NCI-H2029 (cell line): ENCODE data around the gene FDXACB1.
"Not testable (repeated sequence)": the region's sequence is repeated elsewhere in the genome, so short reads cannot be mapped to it uniquely, and the experiment has no call there.

ENCODE experiments used
- DNase-seq: peaks from one replicate; lab custom pipeline; 2025; lab: John Stamatoyannopoulos, UW

The FDXACB1 gene

DNA sequence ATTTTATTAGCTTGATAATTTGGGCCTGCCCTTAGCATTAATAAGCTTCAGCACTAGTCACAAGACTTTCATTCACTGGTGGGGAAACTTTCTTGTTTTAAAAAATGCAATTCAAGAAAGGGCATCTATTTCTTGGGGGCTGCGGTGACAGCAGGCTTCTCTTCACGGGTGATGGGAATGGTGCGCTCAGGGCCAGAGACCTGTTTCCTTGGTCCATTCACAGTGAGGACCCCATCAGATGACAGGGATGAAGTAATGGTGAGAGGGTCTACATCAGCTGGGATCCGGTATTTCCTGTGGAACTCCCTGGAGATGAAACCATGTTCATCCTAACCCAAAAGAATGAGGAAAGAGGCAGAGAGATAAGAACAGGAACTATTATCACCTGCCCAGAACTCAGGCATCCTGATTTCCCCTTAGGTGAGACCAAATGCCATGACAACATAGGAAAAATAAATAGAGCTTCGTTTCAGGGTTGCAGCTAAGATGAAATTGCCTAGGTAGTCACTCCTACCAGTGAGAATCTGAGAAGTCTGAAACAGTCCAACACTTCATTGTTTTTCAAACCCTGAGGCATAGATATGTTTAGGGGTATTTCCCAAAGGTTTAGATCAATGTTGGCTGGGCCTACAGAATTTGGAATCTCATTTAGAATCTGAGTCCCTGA is 29.8 kb upstream of the FDXACB1 start:
- no peak for DNase-seq

DNA sequence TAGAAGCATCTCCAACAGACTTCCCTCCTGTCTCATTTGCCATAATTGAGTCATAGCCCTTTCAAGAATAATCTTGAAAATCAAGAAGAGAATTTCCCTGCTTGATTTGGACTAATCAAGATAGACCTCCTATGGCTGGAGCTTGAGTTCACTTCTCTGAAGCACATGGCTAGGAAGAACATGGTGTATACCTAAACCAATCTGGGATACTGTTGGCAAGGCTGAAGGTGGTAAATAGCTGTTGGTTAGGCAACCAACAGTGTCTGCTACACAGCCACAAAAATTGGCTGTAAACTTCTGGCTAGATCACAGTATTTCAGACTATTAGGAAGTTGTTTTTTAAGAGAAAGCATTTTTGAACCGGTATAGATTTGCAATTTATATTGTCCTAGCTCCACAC is 27.7 kb upstream of the FDXACB1 start:
- no peak for DNase-seq

DNA sequence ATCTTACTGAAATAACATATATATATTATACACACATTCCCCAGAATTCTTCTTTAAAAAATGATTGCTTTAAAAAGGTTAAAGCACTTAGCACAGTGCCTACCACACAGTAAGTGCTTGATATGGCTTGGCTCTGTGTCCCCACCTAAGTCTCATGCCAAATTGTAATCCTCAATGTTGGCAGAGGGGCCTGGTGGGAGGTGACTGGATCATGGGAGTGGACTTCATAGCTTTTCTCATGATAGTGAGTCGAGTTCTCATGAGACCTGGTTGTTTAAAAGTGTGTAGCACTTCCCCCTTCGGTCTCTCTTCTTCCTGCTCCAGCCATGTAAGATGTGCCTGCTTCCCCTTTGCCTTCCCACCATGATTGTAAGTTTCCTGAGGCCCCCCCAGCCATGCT is 26.4 kb upstream of the FDXACB1 start:
- DNase-seq, result no peak

DNA sequence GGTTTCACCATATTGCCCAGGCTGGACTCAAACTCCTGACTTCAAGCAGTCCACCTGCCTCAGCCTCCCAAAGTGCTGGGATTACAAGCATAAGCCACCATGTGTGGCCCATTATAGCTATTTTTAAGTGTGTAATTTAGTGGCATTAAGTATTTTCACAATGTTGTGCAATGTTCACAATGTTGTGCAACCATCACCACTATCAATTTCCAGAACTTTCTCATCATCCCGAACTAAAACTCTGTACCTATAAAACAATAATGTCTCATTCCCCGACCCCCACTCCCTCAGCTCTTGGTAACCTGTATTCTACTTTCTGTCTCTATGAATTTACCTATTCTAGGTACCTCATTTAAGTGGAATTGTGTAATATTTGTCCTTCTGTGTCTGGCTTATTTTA is 7.9 kb upstream of the FDXACB1 start:
- DNase-seq, result no peak

DNA sequence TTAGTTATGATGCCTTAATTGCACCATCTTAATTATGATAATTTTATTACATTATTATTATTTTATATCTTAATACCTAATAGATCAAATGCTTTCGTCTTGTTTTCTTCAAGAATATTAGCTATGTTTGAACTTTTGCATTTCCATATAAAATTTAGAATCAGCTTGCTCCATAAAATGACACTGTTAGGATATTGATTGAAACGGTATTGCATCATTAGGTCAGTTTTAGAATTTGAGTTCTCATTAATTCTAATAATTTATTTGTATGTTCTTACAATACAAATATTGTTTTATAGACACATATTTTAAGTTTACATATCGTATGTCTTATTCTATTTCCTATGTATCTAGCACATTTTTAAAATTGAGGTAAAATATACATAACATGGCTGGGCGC is 7.1 kb upstream of the FDXACB1 start:
- no peak for DNase-seq

DNA sequence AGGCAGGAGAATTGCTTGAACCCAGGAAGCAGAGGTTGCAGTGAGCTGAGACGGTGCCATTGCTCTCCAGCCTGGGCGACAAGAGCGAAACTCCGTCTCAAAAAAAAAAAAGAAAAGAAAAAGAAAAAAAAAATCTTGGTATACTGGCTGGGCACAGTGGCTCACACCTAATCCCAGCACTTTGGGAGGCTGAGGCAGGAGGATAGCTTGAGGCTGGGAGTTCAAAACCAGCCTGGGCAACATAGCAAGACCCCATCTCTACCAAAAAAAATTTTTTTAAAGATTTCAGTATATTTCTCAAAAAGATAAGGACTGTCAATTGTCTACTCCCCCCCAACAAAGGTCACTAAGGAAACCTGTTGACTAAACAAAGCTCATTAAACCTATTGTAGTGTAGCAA is 6.1 kb upstream of the FDXACB1 start:
- not testable (repeated sequence) for DNase-seq

DNA sequence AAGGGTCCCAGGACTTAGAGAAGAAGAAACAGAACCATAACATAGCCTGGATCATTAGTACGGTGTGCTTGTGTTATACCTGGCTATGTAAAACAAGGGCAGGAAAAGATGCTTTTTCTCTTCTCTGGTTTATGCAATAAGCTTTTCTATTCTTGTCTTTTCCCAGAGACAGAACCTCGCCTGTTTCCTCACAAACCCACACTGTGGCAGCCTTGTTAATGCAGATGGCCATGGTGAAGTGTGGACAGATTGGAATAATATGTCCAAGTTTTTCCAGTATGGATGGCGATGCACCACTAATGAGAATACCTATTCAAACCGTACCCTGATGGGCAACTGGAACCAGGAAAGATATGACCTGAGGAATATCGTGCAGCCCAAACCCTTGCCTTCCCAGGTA is 3.2 kb upstream of the FDXACB1 start:
- DNase-seq, result no peak

DNA sequence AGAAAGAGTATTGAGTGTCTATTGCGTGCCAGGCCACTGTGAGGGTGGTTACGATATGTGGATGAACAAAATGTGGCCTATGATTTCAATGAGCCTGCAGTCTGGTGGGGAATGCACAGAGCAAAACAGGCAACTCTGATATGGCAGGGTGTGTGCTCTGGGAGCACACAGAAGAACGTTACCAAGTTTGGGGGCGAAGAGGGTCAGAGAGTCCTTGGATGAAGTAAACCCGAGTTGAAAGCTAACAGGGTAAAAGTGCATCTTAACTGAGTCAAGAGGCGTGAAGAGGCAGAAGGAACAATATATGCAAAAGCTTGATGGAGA is 634 bp upstream of the FDXACB1 start:
- no peak for DNase-seq

DNA sequence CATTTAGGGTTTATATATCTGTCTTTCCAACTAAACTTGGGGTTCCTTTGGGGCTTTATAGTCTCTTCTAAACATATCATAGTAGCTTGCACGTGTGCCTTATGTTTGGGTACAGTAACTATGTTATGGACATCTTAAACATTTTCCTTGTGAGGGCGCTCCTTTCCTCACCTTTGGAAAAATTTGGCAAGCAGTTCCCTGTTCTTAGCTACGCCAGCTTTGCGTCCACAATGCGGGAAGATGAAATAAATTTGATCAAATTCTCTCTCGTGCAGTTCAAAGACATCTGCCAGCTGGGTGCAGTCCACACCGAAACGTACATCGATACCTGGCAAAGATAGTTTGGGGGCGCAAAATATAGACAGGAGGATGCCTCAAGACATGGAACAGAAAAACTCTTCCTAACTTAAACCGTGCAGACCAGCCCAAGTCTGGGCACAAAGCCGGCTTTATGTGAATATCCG is 548 bp downstream of the FDXACB1 start:
- DNase-seq, result no peak

DNA sequence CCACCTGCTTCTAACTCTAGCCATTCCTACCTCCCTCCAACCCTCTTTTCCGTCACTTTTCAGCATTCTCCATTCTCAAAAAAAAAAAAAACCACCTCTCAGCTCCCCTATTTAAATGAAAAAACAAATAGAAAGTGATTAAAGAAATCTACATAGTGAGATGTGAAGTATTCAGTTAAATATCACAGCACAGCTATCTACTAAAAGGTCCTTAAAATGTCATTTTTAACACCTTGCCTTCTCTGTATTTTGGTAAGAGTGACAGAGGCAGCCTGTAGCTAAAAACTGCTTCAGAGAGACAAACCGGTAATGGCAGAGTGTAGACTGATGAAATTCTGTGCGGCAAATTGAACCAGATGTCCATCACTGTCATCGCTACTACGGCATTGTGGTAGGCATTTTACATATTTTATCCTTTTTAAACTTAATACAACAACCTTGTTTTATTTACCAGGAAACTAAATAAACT is 7.2 kb downstream of the FDXACB1 start:
- no peak for DNase-seq

DNA sequence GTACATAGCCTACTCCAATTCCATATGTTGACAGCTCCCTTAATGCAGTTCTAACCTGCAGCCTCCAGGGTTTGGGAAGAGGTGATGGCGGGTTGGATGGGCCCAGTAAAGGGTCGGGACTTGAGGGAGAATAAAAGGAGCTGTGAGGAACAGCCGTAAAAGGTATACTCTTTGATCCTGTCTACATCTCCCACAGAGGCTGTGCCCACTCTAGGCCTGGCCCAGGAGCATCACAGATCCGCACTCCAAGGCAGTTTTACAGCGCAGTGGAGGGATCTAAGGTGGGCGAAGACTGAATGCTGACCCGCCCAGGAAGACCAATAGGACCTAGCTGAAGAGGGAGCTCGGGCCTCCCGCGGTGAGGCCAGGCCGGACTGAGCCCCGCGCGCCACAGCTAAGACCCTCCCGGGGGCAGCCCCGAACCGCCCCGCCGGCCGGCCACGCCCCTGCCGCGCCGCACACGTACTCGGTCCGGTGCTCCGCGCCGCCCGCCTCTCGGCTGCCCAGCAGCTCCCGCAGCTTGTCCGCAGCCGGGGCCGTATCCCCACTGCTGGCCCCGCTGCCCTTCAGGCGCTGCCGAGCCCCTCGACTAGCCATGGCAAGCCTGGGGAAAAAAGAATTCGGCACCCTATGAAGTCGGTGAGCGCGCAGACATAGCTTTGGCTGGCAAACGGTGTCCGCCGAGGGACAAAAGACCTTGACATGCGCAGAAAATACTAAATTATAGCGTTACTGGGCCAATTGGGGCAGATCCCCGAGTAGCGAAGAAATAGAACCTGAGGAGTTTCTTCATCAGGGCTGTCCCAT is 7.9 kb downstream of the FDXACB1 start, which contains the start of gene ALG9:
TSS of gene ALG9 (minus strand) at position 696 of the 807 bp plus-strand sequence. CDS start at position 597, 99 bp downstream.
- DNase-seq, result peak; percentile 45

DNA sequence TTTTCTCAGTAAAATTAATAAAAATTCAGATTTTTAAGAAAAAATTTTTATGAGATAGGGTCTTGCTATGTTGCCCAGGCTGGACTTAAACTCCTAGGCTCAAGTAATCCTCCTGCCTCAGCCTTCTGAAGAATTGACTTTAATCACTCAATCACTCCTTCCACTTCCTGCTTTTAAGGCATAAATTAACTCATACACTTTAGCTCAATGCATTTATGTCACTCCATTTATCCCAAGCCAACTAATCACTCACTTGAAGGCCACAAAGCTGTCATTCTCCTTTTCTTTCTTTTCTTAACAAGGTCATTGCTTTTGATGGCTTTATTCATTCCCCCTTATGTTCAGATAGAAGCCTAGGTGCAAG is 8.5 kb downstream of the FDXACB1 start:
- DNase-seq, result no peak

DNA sequence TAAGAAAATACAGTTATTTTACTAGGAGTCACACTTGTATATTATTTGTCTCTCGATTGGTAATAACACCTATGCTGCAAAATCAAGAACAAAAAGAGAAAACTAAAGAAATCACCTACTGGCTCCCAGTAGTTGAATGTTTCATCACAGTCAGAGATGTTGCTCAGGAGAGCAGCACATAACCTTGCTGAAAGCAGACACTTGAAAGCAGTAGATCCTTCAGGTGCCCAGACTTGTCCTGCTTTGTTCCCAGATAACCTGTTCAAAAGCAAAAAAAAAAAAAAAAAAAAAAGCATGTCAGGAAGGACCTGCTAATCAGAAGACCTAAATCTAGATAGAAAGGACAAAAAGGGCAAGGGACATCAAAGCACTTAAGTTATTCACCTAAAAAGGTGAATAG is 8.9 kb downstream of the FDXACB1 start:
- no peak for DNase-seq

DNA sequence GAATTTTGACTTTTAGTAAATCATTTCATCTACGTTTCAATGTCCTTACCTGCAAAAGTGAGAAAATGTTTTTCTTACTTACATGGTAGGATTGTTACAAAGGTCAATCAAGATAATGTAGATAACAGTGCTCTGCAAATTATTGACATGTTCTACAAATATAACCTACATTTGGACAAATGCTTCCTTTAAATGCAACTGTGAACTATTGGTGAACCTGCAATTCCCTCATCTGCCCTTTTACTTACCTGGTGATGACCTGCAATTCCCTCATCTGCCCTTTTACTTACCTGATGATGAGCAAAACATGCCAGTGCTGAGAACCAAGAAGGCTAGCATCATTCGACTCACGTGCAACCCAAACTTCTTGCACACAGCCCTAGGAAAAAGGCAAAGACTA is 18.7 kb downstream of the FDXACB1 start:
- DNase-seq, result no peak

DNA sequence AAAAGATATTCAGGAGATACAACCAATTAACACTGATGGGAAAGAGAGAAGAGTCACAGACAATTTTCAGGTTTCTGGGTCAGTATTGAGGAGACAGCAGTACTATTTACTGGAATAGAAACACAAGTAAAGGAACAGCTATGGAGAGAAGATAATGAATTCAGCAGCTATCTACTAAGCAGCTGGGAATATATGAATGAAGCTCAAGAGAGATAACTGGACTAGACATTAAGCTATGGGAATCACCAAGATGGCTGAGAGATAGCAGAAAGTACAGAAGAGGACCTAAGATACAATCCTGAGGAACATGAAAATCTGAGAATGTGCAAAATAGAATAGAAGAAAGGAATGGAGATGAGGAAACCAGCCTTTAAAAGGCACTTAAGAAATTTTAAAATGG is 23.5 kb downstream of the FDXACB1 start:
- DNase-seq, result no peak

DNA sequence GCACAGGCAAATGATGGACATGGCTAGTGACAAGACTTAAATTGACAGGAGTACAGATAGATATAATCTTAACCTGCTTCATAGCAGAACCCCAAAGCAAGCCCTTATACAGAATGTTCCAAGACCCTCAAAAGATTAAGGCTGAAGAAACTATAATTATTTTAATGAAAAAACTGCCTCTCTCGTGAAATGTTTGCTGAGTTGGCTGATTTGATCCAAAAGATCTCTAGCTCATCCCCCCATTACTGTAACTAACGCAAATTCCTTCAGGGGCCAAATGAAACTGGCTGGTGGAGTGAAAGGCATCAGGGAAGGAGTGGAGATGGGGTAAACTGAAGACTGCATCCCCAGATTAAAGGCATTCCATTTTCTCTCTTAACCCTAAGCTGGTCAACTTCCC is 26.9 kb downstream of the FDXACB1 start:
- no peak for DNase-seq

DNA sequence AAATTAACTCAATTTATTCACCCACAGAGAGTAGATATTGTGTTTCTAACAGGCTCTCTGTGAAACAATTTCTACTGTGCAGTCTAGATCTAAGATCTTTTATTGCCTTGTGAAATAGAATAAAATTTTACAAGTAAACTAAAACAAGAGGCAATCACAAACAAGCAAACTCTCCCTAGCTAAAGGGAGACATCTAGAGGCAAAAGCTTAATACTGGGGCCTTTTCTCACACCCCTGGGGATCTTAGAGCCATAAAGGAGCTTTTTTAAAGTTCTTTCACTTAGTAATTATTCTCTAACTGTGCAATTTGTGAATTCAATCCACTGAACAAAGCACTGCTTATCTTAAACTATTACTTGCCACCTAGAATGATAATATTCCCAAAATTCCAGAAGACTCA is 27.3 kb downstream of the FDXACB1 start:
- no peak for DNase-seq

DNA sequence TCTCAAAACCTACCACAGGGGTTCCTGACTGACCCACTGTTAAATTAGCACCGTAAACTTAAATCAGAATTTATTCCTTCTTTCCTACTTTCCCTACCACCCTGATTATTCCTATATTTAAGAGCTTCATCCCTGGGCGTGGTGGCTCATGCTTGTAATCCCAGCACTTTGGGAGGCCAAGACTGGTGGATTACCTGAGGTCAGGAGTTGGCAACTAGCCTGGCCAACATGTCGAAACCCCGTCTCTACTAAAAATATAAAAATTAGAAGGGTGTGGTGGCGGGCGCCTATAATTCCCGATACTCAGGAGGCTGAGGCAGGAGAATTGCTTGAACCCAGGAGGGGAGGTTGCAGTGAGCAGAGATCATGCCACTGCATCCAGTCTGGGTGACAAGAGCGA is 27.9 kb downstream of the FDXACB1 start:
- no peak for DNase-seq

DNA sequence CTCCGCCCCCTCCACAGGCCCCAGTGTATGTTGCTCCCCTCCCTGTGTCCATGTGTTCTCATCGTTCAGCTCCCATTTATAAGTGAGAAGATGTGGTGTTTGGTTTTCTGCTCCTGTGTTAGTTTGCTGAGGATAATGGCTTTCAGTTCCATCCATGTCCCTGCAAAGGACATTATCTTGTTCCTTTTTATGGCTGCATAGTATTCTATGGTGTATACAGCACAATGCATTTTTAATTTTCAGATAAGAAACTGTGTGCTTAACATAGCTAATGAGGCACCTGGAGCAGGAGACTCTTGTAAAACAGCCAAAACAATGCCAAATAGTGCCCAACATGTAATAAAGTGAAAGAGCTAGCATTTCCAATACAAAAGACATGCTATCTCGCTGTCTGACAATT is 29.3 kb downstream of the FDXACB1 start:
- no peak for DNase-seq

DNA sequence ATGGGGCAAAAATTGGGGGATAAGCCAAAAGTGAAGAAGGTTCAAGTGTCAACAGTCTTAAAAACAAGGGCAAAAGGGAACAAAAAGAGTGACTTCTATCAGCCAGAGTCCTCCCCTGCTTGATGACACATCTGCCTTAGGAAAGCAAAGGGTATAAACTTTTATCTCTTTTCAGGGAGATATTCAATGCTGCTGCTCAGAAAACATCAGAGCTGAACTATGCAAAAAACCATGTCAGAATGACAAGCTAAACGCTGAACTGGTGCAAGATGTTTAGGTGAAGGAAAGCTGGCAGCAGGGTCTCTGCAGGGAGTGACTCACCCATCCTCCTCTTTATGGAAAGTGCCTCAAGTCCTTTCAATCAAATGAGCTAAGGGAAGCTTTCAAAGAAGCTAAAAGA is 32.3 kb downstream of the FDXACB1 start:
- DNase-seq, result no peak

DNA sequence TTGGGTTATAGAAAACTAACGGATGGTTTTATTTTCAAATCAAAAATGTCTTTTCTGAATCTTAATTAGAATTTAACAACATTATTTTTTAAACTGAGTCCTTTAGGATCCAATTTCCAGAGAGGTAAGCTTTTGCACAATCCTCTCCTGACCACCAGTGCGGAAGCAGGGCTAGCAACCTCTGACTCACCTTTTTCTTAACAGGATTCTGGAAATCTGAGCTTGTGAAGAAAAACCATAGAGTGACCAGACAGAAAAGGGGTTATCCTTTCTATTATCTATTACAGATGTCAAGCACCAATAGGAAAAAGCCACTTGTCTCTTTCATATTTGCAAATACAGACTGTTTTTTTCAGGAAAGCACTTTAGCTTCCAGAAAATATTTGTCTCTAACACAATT is 32.9 kb downstream of the FDXACB1 start:
- no peak for DNase-seq

DNA sequence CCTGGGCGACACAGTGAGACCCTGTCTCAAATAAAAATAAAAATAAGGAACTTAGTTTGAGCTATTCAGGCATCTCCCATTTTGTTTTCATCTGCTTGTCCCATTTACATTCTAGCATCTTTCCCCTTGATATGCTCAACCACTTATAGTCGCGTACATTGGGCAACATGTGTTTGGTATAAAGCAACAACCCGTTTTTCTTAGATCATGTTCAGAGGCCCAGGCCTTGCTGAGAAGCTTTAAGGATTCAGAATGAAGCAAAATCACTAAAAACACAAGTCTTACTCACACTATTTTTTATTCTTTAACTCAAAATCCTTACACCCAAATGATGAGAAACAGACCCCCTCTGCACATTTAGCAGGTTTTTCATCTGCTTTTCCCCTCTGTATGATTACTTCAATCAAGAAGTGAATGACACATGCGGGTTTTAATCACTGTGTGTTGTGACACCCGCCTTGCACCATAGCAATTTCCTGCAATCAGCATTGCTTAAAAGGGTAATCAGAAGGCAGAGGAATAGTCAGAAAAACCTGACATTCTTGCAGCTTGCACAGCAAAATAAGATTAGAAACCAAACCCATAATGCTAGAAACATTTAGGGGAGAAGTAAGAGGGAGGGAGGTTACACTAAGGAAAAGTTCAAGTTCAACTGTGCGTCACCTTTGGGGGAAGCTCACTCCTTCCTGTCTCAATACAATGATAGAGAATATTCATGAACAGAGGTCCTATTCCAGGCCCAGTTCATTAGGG is 33.5 kb downstream of the FDXACB1 start:
- no peak for DNase-seq

DNA sequence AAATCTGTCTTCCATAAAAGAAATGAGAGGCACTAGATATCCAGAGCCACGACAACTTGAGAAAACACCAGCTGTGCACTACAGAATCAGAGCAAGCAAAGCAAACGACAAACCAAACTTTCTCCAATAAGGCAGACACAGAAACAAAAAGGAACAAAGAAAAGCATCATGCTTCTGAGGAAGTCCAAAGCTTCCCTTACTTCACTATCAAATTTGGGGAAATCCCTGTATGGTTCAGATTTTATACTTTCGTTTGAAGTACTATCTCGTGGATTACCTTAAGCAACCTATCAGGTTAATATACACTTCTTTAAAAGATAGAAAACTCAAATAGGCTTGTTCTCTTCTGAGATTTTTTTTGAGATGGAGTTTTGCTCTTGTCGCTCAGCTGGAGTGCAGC is 35.3 kb downstream of the FDXACB1 start:
- no peak for DNase-seq
